Inflammatory macrophage (primary cell): ENCODE results near the gene ZNF362.

Experiments
- DNase-seq, 2 donors: peaks; one replicate each; pipeline ENCODE4 v3.0.0-alpha.2; 2020 to 2022

Gene ZNF362

GRCh38 chr1:33329600-33330305 lies 73.5 kb downstream of the ZNF362 start:
- DNase-seq: no peak

- DNase-seq: no peak
Measured at GRCh38 chr1:33330361-33330890, 74.1 kb downstream of the ZNF362 start.

GRCh38 chr1:33330906-33331305 lies 74.6 kb downstream of the ZNF362 start:
- DNase-seq: no peak

GRCh38 chr1:33331444-33332356 lies 75.4 kb downstream of the ZNF362 start:
- DNase-seq: no peak

- no peak for DNase-seq
Measured at GRCh38 chr1:33332357-33332789, 76.1 kb downstream of the ZNF362 start.

- no peak for DNase-seq
Measured at GRCh38 chr1:33332881-33333280, 76.6 kb downstream of the ZNF362 start.

GRCh38 chr1:33334081-33334552 lies 77.8 kb downstream of the ZNF362 start:
- no peak for DNase-seq

- peak; percentile 83 to 84 for DNase-seq
Measured at GRCh38 chr1:33335020-33335419, 78.7 kb downstream of the ZNF362 start.

- no peak for DNase-seq
Measured at GRCh38 chr1:33336580-33336979, 80.3 kb downstream of the ZNF362 start.

GRCh38 chr1:33337441-33337840 lies 81.1 kb downstream of the ZNF362 start:
- DNase-seq: no peak

GRCh38 chr1:33338048-33338439 lies 81.8 kb downstream of the ZNF362 start:
- no peak for DNase-seq

- DNase-seq: peak; percentile 92 to 95
Measured at GRCh38 chr1:33338440-33339211, 82.3 kb downstream of the ZNF362 start.

GRCh38 chr1:33339413-33339812 lies 83.1 kb downstream of the ZNF362 start:
- DNase-seq: no peak

- no peak for DNase-seq
Measured at GRCh38 chr1:33341190-33341589, 84.9 kb downstream of the ZNF362 start.

- DNase-seq: no peak
Measured at GRCh38 chr1:33342041-33342723, 85.9 kb downstream of the ZNF362 start.

- no peak for DNase-seq
Measured at GRCh38 chr1:33343539-33343938, 87.2 kb downstream of the ZNF362 start.

- no peak for DNase-seq
Measured at GRCh38 chr1:33344896-33345560, 88.7 kb downstream of the ZNF362 start.

GRCh38 chr1:33346533-33346926 lies 90.2 kb downstream of the ZNF362 start:
- no peak for DNase-seq

GRCh38 chr1:33346927-33347649 lies 90.8 kb downstream of the ZNF362 start:
- DNase-seq: peak; percentile 58 to 63

- no peak for DNase-seq
Measured at GRCh38 chr1:33347650-33347992, 91.3 kb downstream of the ZNF362 start.

GRCh38 chr1:33348194-33348593 lies 91.9 kb downstream of the ZNF362 start:
- no peak for DNase-seq
